ENCODE data around the gene TOP3A.
"Not testable (repeated sequence)": the region's sequence is repeated elsewhere in the genome, so short reads cannot be mapped to it uniquely, and the experiment has no call there.

TOP3A gene

DNA sequence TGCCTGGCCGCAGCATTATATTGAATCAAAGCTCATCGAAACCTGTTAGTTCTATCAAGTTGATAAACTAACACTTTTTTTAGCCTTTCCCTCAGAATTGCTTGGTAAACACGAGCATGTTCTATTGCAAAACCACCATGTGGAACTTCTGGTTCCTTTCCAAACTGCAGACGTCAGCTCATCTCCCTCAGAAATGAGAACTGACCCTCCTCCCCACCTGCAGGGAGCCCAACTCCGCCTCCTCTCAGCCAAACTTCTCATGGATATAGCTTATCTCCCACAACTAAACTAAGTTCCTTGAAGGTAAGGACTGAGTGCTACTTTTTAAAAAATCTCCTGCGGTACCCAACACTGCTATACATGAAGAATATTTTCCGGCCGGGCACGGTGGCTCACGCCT lies 41.8 kb upstream of the TOP3A start:
- no peak for DNase-seq (ENCODE audit: low spot score)
- TF ChIP-seq, protein P1, sequence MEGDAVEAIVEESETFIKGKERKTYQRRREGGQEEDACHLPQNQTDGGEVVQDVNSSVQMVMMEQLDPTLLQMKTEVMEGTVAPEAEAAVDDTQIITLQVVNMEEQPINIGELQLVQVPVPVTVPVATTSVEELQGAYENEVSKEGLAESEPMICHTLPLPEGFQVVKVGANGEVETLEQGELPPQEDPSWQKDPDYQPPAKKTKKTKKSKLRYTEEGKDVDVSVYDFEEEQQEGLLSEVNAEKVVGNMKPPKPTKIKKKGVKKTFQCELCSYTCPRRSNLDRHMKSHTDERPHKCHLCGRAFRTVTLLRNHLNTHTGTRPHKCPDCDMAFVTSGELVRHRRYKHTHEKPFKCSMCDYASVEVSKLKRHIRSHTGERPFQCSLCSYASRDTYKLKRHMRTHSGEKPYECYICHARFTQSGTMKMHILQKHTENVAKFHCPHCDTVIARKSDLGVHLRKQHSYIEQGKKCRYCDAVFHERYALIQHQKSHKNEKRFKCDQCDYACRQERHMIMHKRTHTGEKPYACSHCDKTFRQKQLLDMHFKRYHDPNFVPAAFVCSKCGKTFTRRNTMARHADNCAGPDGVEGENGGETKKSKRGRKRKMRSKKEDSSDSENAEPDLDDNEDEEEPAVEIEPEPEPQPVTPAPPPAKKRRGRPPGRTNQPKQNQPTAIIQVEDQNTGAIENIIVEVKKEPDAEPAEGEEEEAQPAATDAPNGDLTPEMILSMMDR (IDR thresholded peaks at IDR 0.05; ENCODE audit: extremely low read depth, missing control alignments), result no peak

DNA sequence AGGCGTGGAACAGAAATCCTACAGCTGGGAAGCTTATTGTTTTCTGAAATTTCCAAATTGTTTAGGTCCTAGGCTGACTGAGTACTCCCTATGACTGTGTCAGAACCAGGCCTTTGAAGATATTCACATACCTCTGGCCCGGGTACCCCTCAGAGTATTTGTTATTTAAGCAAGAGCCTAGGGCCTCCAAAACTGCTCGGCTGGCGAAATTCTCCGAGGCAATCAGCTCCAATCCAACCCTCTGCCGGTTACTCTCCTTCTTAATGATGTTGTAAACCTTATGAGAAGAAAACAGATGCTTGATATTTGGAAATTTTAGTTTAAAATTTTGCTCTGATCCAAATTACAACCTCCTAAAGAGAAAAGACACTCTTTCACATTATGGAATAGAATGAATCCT lies 38.7 kb upstream of the TOP3A start:
- TF ChIP-seq, protein P1 (IDR thresholded peaks at IDR 0.05; ENCODE audit: extremely low read depth, missing control alignments), result no peak
- no peak for DNase-seq (ENCODE audit: low spot score)

DNA sequence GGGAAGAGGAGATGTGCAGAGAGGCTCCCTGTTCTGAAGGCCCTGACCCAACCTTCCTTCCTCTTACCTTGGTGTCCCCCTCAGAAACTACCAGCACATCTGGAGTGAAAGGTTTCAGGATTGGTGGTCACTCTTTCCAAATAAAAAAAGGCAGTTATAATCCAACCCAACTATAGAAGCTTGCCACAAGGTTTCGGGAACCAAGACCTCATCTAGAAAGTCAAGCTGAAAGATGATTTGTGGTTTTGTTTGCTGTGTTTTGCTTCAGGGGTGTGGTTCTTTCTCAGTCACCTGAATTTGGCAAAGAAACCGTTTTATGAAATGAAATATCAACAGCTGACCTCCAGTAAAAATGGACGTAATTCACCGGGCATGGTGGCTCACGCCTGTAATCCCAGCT lies 29.2 kb upstream of the TOP3A start:
- TF ChIP-seq, protein P1 (IDR thresholded peaks at IDR 0.05; ENCODE audit: extremely low read depth, missing control alignments), result no peak
- DNase-seq (ENCODE audit: low spot score), result peak; percentile 50

DNA sequence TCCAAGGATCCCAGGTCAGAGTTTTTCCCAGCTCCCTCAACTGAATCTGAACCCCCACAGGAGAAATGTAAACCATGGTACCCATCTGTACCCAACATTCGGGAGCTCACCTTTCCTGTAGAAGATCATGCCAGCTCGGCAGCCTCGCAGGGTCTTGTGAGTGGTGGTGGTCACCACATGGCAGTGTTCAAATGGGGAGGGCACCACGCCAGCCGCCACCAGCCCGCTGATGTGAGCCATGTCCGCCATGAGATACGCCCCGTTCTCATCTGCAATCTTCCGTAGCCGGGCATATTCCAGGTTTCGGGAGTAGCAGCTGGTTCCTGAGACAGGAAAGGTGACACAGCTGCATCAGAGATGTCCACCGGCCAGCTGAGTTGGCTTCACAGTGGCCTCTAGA lies 25.1 kb upstream of the TOP3A start:
- TF ChIP-seq, protein P1 (IDR thresholded peaks at IDR 0.05; ENCODE audit: extremely low read depth, missing control alignments), result no peak
- DNase-seq (ENCODE audit: low spot score), result no peak

DNA sequence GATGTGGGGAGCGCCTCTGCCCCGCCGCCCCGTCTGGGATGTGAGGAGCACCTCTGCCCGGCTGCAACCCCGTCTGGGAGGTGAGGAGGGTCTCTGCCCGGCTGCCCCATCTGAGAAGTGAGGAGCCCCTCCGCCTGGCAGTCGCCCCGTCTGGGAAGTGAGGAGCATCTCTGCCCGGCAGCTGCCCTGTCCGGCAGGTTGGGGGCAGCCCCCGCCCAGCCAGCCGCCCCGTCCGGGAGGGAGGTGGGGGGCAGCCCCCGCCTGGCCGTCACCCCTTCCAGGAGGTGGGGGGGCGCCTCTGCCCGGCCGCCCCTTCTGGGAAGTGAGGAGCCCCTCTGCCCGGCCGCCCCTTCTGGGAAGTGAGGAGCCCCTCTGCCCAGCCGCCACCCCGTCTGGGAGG lies 23.4 kb upstream of the TOP3A start:
- not testable (repeated sequence) for DNase-seq (ENCODE audit: low spot score)

DNA sequence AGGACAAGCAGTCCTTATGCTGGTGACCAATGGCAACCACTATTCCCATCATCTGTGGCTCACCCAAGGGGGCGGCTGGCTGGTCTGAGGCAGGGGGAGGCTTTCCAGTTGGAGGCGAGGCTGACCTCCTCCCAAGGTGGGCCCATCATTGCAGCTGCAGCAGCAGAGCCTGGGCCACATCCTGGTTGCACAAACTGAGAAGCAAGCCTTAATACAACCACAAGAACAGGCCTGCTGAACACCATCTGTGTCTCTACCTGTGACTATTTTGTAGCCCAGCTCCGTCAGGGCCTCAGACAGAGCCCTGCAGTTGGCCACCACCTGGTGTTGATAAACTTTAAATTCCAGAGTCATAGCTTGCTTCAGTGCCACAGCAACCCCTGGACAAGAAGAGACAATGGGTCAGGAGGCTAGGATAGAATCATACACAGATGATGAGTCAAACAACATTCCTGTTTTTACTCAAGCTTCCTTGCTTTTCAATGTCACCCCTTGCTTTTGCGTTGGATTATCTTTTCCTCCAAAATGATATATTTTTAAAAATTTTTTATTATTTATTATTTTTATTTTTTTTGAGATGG lies 18.2 kb upstream of the TOP3A start:
- TF ChIP-seq, protein P1 (IDR thresholded peaks at IDR 0.05; ENCODE audit: extremely low read depth, missing control alignments), result no peak
- no peak for DNase-seq (ENCODE audit: low spot score)

DNA sequence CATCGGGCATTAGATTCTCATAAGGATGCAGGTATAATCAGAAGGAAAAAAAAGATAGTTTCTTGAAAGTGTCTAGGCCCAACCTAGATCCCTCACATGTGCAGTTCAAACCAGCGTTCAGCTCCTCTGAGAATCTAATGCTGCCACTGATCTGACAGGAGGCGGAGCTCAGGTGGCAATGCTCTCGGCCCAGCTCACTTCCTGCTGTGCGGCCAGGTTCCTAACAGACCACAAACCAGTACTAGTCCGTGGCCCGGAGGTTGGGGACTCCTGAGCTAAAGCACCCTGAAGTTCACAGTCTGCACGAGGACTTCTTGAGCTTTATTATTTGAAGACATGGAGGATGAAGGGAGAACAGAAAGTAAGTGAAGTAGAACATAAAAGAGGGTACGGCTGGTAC lies 17.1 kb upstream of the TOP3A start:
- TF ChIP-seq, protein P1 (IDR thresholded peaks at IDR 0.05; ENCODE audit: extremely low read depth, missing control alignments), result no peak
- no peak for DNase-seq (ENCODE audit: low spot score)

DNA sequence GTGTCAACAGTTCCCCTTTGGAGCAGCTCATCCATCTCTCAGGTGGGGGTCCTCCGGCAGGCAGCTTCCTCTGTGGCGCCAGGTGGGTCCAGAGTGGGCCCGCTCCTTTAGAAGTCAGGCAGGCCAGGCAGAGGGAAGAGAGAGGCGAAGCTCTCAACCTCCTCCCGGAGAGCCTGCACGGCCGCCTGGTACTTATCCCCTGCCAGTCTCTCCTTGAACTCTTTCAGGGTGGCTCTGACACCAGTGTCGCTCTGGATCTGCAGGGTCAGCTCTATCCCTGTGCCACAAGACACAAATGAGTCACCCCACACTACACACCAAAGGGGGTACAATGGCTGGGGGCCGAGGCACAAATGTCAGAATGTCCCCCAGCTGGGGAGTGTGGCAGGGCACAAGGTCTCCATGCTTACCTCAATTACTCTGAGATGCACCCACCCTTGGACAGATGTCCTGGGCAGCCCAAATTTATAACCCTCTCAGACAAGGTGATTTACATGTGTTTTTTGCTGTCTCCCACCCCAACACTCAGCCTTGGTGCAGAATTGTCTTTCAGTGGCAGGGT lies 13.9 kb upstream of the TOP3A start:
- no peak for DNase-seq (ENCODE audit: low spot score)
- TF ChIP-seq, protein P1 (IDR thresholded peaks at IDR 0.05; ENCODE audit: extremely low read depth, missing control alignments), result no peak
